Activated CD4-positive, alpha-beta T cell treated with anti-CD3 and anti-CD28 coated beads for 1 hour (primary cell): ENCODE measurements around the gene KNOP1.
"Not testable (repeated sequence)": the region's sequence is repeated elsewhere in the genome, so short reads cannot be mapped to it uniquely, and the experiment has no call there.

Source experiments
- DNase-seq: peaks from one replicate; pipeline ENCODE4 v3.0.0-alpha.2; 2020

KNOP1 gene

DNA sequence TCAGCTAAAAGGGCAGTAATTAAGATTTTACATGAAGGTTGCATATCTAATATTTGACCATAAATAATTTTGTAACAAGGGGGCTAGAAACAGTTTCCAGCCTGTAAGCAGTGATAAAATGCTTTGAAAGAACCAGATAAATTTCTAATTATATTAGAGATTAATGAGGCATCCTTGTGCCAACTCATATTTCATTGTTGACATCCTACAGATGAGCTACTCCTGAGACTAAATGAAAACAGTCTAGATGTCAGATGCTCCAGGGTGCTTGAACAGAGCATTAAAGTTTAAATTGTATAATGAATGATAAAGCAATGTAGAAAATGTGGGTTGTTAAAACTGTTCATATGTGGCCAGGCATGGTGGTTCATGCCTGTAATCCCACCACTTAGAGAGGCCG, 23.3 kb upstream of the KNOP1 start:
- DNase-seq = no peak

DNA sequence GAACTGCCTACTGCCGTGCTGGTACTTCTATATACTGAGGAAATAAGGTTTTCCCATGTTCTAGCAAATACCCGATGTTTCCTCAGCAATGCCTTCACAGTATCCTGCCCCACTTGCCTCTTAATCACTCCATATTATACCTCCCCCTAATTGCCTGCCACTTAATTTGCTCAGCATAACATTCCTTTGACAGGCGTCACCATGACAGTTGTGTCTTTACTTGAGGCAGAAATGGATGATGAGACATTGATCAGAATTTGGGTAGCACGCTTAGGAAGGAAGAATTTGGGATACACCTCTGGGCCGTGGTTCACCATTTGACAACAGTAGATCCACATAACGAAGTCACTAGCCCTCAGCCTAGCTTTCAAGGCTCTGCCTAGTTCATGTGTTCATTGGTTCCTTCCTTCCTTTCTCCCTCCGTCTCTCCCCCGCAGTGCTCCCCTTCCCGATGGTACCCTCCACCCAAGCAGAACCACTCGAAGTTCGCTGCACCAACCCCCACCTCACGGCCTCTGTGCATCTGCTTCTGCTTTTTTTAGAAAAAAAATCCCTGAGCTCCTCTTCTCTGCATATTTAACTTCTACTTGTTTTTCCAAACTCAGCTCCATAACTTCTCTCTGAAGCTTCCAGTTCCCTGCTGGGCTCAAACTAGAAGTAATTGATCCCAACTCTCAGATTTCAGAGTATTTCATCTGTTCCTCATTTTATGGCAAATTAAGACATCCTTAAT, 19.4 kb upstream of the KNOP1 start:
- no peak for DNase-seq

DNA sequence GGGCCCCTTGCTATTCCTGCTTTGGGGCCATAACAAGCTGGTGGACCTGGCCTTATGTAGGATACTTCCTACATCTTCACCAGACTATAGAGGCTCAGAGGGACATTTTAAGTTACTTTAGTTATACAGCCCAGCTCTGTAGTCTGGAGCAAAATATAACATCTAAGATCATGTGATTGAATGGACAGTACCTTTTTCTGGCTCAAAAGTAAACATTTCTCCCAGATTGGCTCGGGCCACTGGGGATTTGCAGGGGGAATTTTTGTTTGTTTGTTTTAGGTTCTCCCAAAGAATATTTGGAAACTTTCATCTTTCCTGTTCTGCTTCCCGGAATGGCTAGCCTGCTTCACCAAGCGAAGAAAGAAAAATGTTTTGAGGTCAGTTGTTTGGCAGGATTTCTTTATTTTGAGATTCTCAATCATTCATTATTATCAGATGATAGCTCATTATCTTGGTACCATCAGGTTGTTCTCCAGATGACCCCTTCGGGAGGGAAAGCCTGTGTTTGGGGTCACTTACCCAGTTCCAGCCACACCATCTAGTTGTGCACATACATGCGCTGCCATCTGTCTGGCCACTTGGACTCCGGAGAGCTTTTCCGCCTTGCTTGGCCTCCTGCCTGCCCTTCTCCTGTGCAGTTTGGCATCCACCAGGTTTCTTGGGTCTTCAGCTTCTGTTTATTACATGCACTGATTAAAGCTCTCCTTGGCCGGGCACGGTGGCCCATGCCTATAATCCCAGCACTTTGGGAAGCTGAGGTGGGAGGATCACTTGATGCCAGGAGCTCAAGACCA, 17.2 kb upstream of the KNOP1 start:
- DNase-seq = no peak

DNA sequence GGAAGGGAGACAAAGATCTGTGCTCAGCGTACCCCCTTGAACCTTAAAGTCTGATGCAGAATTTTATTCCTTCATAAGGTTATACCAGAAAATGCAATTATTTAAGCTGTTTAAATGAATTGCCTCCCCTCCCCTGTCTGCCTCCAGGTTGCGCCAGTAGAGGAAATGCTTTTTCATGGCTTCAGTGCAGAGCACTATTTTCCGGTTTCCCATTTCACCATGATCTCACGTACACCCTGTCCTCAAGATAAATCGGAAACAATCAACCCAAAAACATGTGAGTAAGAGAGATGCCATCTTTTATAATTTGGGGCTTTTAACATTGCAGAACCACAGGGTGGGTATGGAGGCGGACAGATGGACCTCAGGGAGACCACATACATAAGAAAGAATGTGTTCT, 15.5 kb upstream of the KNOP1 start:
- DNase-seq = no peak

DNA sequence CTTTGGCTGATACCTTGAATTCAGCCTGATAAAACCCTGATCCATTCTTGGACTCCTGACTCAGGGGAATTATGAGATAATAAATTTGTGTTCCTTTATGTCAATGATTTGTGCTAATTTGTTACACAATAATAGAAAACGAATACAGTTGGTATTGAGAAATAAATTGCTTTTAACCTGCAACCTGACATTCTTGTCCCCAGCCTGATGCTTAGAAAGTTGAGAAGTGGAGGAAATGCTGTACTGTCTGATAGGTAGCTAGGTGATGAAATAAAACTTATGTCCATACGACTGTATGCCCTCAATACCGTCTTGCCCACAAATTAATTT, 10.6 kb upstream of the KNOP1 start:
- no peak for DNase-seq

DNA sequence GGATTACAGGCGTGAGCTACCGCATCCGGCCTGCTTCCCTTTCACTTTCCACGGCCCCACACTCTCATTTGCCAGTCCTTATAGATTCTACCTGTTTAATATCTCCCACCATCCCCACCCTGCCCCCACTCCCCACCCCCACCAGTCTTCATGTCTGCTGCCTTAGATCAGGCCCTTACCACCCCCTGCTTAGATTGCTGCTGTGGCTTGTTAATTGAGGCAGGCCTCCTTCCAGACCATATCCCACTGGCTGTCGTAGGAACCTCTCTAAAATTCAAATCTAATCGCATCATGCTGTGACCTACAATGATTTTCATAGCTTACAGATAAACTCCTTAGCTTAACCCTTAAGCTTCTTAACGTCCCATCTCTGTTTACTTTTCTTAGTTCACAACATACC, 5.0 kb upstream of the KNOP1 start:
- no peak for DNase-seq

DNA sequence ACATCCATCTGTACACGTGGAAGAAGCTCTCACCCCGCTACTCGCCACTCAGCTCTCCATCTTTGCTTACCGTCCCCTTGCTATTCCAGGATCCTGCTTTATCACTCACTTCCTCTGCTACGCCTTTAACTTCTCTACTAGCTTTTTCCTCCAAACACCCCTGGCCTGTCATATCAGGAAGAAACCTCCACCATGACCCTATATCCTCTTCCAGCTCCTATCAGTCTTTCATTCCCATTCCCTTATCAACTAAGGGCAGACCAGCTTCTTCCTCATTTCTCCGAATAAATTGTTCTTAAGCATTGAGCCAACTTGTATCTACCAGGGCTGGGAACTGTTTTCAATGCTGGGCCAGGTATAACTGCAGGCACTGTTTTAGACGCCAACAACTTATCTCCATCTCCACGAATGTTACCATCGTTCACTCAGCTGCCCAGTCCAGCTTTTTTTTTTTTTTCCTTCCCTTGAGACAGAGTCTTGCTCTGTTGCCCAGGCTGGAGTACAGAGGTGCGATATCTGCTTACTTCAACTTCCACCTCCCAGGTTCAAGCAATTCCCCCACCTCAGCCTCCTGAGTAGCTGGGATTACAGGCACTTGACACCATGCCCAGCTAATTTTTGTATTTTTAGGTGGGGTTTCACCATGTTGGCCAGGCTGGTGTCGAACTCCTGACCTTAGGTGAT, 4.4 kb upstream of the KNOP1 start:
- no peak for DNase-seq

- no peak for DNase-seq
These were observed 568 bp upstream of the KNOP1 start for GRCh38 chr16:19718624-19718965.

DNA sequence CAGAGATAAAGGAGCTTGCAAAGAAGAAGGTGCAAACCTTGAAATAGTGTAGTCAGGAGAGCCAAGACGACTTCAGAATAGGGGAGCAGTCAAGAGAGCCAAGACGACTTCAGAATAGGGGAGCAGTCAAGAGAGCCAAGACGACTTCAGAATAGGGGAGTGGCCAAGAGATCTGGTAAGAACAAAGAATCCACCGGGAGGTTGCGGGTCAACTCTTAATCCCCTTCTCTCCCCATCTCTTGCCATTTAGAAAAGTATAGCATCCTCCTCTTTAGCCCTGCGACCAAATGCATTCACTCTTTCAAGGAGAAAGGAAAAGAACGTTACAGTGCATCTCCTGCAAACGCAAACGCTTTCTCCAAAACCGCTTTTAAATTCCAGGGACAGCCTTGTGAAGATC, 713 bp downstream of the KNOP1 start:
- no peak for DNase-seq

DNA sequence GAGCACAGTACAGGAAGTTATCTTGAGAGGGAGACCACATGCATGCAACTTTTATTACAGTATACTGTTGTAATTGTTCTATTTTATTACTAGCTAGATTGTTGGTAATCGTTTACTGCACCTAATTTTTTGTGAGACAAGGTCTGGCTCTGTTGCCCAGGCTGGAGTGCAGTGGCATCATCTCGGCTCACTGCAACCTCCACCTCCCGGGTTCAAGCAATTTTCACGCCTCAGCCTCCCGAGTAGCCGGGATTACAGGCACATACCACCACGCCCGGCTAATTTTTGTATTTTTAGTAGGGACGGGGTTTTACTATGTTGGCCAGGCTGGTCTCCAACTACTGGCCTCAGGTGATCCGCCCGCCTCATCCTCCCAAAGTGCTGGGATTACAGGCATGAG, 1.3 kb downstream of the KNOP1 start:
- not testable (repeated sequence) for DNase-seq

GRCh38 chr16:19716183-19716582, 1.8 kb downstream of the KNOP1 start:
- DNase-seq = no peak

DNA sequence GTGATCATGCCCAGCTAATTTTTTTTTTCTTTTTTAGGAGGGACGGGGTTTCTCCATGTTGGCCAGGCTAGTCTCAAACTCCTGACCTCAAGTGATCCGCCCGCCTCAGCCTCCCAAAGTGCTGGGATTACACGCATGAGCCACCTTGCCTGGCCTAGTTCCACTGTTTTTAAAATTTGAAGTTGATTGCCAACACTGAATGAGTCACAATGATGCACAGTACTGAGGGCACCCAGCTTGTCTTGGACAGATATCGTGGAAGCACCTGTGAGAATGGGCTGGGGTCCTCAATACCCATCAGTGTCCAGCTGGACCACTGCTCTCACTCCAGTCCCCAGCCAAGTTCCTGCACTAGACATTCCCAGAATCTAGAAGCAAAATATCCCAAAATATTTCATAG, 2.5 kb downstream of the KNOP1 start:
- no peak for DNase-seq

- no peak for DNase-seq
These were observed 4.3 kb downstream of the KNOP1 start for GRCh38 chr16:19713697-19714096.

GRCh38 chr16:19712418-19713058, 5.5 kb downstream of the KNOP1 start:
- DNase-seq = no peak

DNA sequence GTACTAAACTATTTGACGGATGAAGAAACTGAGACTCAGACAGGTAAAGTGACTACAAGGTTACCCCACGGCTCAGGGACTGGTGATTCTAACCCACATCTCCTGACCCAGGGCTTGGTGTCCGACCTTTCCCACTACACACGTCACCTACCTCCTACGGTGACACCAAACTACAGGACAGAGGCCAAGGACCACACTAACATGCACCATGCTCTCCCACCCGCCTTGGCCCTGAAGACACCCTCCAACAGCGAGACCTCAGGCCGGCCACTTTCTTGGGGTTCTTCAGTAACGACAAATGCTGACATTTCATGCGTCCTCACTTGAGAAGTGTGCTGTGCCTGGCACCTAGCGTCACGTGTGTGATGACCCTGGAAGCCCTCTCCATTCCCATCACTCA, 6.4 kb downstream of the KNOP1 start:
- no peak for DNase-seq

GRCh38 chr16:19710991-19711545, 7.0 kb downstream of the KNOP1 start:
- no peak for DNase-seq

- DNase-seq = no peak
These were observed 7.7 kb downstream of the KNOP1 start for GRCh38 chr16:19710191-19710908.

DNA sequence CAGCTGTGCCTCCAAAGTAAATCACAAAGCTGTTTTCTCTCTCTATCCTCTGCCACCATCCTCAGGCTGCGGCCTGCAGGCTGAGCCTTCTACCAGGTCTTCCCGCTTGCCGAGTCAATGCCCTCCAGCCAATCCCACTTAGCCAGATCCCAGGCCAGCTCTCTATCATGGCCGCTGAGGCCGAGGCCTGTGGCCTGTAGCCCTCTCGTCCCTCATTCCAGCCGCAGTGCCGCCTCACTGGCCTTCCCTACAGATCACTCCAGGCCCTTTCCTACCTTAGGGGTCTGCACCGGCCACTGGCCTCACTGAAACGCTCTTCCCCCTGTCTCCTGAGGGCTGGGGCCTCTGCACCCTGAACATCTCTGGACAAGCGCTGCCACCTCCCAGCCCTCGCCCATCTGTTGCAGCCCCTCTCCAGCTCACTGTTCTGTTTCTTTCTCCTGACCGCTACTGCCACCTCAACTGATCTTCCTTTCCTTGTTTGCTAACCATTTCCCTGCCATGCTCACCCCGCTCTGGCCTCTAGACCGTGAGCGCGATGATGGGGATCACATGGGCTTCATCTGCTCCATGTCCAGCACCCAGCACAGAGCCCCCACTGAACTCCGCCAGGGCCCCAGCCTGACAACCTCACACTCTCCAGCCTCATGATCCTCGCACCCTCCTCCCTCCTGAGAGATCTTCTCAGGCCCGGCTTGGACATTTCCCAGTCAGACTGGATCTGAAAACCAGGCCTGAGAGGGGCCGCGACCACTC, 8.5 kb downstream of the KNOP1 start:
- no peak for DNase-seq

DNA sequence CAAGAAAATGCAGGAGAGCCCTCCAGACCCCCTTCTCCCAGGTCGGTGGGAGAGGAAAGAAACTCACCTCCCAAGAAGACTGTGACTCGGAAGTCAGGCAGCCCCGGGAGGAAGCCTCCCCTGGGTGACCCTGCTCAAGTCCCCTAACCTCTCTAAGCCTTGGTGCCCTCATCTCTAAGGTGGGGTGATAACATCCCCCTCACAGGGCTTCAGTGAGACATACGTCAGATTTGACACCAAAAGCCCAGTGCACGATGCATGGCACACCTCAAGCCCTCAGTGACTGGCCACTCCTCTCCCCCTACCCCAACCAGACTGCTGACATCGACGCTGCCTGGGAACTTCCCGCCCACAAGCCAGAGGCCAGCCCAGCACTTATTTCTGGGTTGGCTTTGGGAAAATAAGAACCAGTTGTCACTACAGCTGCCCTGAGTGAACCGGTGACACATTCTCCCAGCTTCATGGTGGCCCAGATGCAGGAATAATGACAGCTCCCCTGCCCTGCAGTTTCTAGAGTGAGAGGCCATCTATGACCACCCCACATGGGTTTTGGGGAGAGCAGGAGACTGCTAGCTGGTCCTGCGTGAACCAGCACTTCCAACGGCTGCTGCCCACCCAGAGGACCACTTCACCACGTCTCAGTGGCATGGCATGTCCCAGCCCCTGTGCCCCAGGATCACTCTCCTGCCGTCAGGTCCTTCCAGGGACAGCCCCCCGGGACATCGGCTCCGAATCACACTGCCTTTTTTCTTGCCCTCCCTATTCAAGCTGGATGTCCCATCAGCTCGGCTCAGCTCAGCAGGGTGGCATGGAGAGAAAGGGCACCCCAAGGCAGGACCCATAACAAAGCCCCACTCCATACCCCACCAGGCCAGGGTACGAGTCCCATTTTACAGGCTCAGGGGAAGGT, 9.5 kb downstream of the KNOP1 start:
- no peak for DNase-seq

DNA sequence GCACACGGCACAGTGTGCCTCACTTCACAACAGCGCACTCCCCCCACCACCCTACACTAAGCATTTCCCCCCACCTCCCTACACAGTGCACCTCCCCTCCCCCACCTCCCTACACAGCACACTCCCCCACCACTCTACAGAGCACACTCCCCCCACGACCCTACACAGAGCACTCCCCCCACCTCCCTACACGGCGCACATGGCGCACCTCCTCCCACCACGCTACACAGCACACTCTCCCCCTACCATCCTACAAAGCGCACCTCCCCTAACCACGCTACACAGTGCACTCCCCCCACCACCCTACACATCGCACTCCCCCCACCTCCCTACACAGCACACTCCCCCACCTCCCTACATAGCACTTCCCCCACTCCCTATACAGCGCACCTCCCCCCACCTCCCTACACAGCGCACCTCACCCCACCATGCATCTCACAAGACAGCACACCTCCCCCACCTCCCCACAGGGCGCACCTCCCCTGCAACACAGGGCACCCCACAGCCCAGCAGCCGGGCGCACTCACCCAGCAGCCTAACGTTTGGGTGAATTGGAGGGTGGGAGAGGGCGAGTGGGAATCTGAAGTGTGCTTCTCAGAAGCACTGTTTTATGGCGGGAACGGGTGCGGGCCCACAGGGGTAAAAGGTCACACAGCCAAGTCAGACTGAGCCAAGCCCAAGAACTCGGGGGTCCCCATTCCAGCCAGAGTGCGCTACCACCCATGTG, 10.3 kb downstream of the KNOP1 start:
- no peak for DNase-seq
